ENCODE measurements around the gene KEL.

GRCh38 chr7:143000648-143001047 is 38.5 kb upstream of the KEL start:
- TF ChIP-seq CTCF (conservative IDR thresholded peaks at IDR 0.05) (no peak), ZFX (IDR thresholded peaks at IDR 0.05) (no peak)
